H1 (cell line): Measurements from ENCODE around the gene TAF1L. TPM values are rescaled to one million over a fixed set of nuclear protein-coding genes. Genes with fewer than 3 reads are reported as not detected.

Source experiments
- BACH1 ChIP-seq: IDR thresholded peaks from 2 replicates; pipeline ENCODE4 v1.6.1; 2012; ENCODE audit warnings: low read length, improper control_type of control experiment
- CBX5 ChIP-seq: fragments of 300-800, 300-1000 bp; sonication (generic); IDR thresholded peaks from 2 replicates; pipeline ENCODE4 v1.7.1; 2016; ENCODE audit warnings: antibody characterized with exemption, low read length, low read depth
- NRF1 ChIP-seq: IDR thresholded peaks from 2 replicates; pipeline ENCODE4 v1.6.1; 2011; ENCODE audit warnings: mild to moderate bottlenecking, low read depth, low read length, improper control_type of control experiment
- POU5F1 ChIP-seq: IDR thresholded peaks from 2 replicates; pipeline ENCODE4 v1.6.1; 2011; ENCODE audit warnings: low read depth, mild to moderate bottlenecking, low read length, moderate library complexity
- SIX5 ChIP-seq: IDR thresholded peaks from 2 replicates; pipeline ENCODE4 v1.6.1; 2011; ENCODE audit warnings: mild to moderate bottlenecking, low read depth, low read length
- SP4 ChIP-seq: IDR thresholded peaks from 2 replicates; pipeline ENCODE4 v1.6.1; 2012; ENCODE audit warnings: low read length, inconsistent platforms
- polyA plus RNA-seq, 7 experiments: library from polyadenylated mRNA; depleted of rRNA in 3 of 7; stranded (reverse) in 5 of 7; unstranded in 2 of 7; fragments of >200 nt in 5 of 7; fragments of 200-250 nt in 2 of 7; gene quantifications; 1 replicate in 5 of 7; 2 replicates in 1 of 7; 4 replicates in 1 of 7; pipeline versions ENCODE4 v1.2.1 to v1.2.3, GENCODE V29; 2011 to 2013; ENCODE audit warnings: missing spikeins in 2 of 7, mixed read lengths in 2 of 7
- total RNA-seq: library from RNA; stranded (reverse); fragmentation: NEBNext Ultra II Directional; extraction: Animal tissue kit (Norgen Biotek cat#: 25700); gene quantifications from 2 replicates; pipeline ENCODE4 v1.2.1, GENCODE V29; 2021
- TF ChIP-seq, protein P1 (sequence below), 3 experiments: IDR thresholded peaks; 1 replicate in 2 of 3; 2 replicates in 1 of 3; pipeline versions ENCODE4 v1.5.1 to v1.6.1; 2011; ENCODE audit warnings: low read length in 3 of 3, mild to moderate bottlenecking in 3 of 3, inconsistent platforms in 2 of 3, low read depth in 1 of 3, moderate library complexity in 1 of 3; ENCODE audit not compliant: insufficient read depth in 1 of 3; ENCODE audit errors: control extremely low read depth in 1 of 3

The TAF1L gene
- total and polyA plus RNA-seq, 2 of the 8 experiments (the other 6 are each of a cell fraction or from before 2014, with no cell fraction given), result not detected

DNA sequence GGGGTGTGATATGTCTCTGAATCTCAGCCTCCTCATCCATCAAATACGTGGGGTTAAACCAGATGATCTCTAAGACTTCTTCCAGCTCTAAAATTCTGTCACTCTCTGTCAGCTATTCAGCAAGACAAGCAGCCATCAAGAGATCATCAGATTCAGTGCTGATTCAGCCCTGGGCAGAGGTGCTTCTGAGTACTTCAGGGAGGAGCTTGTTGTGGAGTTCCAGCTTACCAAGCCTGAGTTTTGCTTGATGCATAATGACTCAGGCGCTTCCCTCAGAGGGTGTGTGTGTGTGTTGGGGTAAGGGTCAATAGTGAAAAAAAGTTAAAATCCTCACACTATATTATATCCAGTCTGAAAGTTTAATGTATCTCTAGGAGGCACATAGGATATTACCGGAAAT is 29.6 kb upstream of the TAF1L start (continued):
- TF ChIP-seq, protein P1, sequence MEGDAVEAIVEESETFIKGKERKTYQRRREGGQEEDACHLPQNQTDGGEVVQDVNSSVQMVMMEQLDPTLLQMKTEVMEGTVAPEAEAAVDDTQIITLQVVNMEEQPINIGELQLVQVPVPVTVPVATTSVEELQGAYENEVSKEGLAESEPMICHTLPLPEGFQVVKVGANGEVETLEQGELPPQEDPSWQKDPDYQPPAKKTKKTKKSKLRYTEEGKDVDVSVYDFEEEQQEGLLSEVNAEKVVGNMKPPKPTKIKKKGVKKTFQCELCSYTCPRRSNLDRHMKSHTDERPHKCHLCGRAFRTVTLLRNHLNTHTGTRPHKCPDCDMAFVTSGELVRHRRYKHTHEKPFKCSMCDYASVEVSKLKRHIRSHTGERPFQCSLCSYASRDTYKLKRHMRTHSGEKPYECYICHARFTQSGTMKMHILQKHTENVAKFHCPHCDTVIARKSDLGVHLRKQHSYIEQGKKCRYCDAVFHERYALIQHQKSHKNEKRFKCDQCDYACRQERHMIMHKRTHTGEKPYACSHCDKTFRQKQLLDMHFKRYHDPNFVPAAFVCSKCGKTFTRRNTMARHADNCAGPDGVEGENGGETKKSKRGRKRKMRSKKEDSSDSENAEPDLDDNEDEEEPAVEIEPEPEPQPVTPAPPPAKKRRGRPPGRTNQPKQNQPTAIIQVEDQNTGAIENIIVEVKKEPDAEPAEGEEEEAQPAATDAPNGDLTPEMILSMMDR (IDR thresholded peaks at IDR 0.05; ENCODE audit: control extremely low read depth in 1 of 3, insufficient read depth in 1 of 3, low read depth in 1 of 3, low read length in 3 of 3), result no peak
- no peak for TF ChIP-seq POU5F1
- no peak for TF ChIP-seq NRF1
- no peak for TF ChIP-seq BACH1
- TF ChIP-seq CBX5, result no peak
- no peak for TF ChIP-seq SP4
- no peak for TF ChIP-seq SIX5
